Lower leg skin (tissue), 3 donors: ENCODE measurements around the gene KISS1R.

Source experiments
- POLR2A ChIP-seq, 2 donors: fragments of 450-650 bp; IDR thresholded peaks; one replicate each; pipeline ENCODE4 v1.6.1; 2016 to 2017; ENCODE audit warnings: antibody characterized with exemption in 2 of 2, mild to moderate bottlenecking in 1 of 2, moderate library complexity in 1 of 2
- TF ChIP-seq, protein P1 (sequence below), 3 donors: fragments of 450-650 bp; IDR thresholded peaks; one replicate each; pipeline ENCODE4 v1.5.1; 2016; ENCODE audit warnings: antibody characterized with exemption in 3 of 3, mild to moderate bottlenecking in 3 of 3, moderate library complexity in 2 of 3

DNA sequence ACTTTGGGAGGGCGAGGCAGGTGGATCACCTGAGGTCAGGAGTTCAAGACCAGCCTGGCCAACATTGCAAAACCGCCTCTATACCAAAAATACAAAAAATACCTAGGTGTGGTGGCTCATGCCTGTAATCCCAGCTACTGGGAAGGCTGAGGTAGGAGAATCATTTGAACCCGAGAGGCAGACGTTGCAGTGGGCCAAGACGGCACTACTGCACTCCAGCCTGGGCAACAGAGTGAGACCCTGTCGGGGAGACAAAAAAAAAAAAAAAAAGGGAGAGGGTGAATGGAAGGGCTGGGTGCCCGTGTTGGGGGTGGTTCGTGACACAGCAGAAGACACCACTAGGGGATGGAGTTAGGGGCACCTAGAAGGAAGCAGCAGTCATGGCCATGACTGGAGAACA lies 46.8 kb upstream of the KISS1R start:
- TF ChIP-seq, protein P1, sequence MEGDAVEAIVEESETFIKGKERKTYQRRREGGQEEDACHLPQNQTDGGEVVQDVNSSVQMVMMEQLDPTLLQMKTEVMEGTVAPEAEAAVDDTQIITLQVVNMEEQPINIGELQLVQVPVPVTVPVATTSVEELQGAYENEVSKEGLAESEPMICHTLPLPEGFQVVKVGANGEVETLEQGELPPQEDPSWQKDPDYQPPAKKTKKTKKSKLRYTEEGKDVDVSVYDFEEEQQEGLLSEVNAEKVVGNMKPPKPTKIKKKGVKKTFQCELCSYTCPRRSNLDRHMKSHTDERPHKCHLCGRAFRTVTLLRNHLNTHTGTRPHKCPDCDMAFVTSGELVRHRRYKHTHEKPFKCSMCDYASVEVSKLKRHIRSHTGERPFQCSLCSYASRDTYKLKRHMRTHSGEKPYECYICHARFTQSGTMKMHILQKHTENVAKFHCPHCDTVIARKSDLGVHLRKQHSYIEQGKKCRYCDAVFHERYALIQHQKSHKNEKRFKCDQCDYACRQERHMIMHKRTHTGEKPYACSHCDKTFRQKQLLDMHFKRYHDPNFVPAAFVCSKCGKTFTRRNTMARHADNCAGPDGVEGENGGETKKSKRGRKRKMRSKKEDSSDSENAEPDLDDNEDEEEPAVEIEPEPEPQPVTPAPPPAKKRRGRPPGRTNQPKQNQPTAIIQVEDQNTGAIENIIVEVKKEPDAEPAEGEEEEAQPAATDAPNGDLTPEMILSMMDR (IDR thresholded peaks at IDR 0.05): no peak
- TF ChIP-seq POLR2A (IDR thresholded peaks at IDR 0.05): no peak
